Calu3 (cell line): ENCODE data around the gene CSKMT. TPM values are rescaled to one million over a fixed set of nuclear protein-coding genes. Genes with fewer than 3 reads are reported as not detected.
"Not testable (repeated sequence)": the region's sequence is repeated elsewhere in the genome, so short reads cannot be mapped to it uniquely, and the experiment has no call there.

Experiments used
- Bru-seq: library from RNA; stranded (reverse); fragments of 400-500 nt; gene quantifications from one replicate; lab custom pipeline; 2021; lab: Mats Ljungman, UMichigan
- BruChase-seq, 2 experiments: library from RNA; stranded (reverse); fragments of 400-500 nt; gene quantifications; one replicate each; lab custom pipeline; 2021; lab: Mats Ljungman, UMichigan
- BruUV-seq: library from RNA; stranded (reverse); fragments of 400-500 nt; replicated peaks from 2 replicates; lab custom pipeline; 2021; lab: Mats Ljungman, UMichigan
- CTCF ChIA-PET: fragments of 300-600 bp; sonication (Branson Sonifier 250); formaldehyde crosslinking; loops from one replicate; lab custom pipeline; 2022; ENCODE audit warnings: antibody characterized with exemption; lab: Charles Lee
- DNase-seq: peaks from one replicate; pipeline ENCODE4 v3.0.0; 2022
- H3K27ac Mint-ChIP-seq: one replicate; pipeline ENCODE4 v1.8.0; 2022; ENCODE audit warnings: mixed read lengths; ENCODE audit not compliant: unreplicated experiment
- H3K27me3 Mint-ChIP-seq: one replicate; pipeline ENCODE4 v1.8.0; 2022; ENCODE audit warnings: mixed read lengths; ENCODE audit not compliant: unreplicated experiment
- H3K36me3 Mint-ChIP-seq: one replicate; pipeline ENCODE4 v1.8.0; 2022; ENCODE audit warnings: mild to moderate bottlenecking, moderate library complexity, mixed read lengths; ENCODE audit not compliant: insufficient read depth, unreplicated experiment
- H3K4me1 Mint-ChIP-seq: one replicate; pipeline ENCODE4 v1.8.0; 2022; ENCODE audit warnings: mild to moderate bottlenecking, low read depth, mixed read lengths; ENCODE audit not compliant: unreplicated experiment
- H3K4me3 Mint-ChIP-seq: one replicate; pipeline ENCODE4 v1.8.0; 2022; ENCODE audit warnings: mild to moderate bottlenecking, low read depth, moderate library complexity, mixed read lengths; ENCODE audit not compliant: unreplicated experiment
- H3K9me3 Mint-ChIP-seq: one replicate; pipeline ENCODE4 v1.8.0; 2022; ENCODE audit warnings: low read depth, mixed read lengths; ENCODE audit not compliant: unreplicated experiment
- intact Hi-C: fragments of 100-400 bp; cut with micrococcal nuclease; formaldehyde crosslinking; loops from one replicate; pipeline ENCODE4 v1.10.0; 2022; ENCODE audit not compliant: unreplicated experiment
- long read RNA-seq: library from polyadenylated mRNA; stranded (forward); transcript quantifications from one replicate; pipeline ENCODE4 v2.0.0, GENCODE V29; 2022
- total RNA-seq: library from RNA; stranded (reverse); gene quantifications from 2 replicates; pipeline ENCODE4 v1.2.3, GENCODE V29; 2022
- TF ChIP-seq, protein P1 (sequence below): fragments of 200-600 bp; IDR thresholded peaks from one replicate; pipeline ENCODE4 v1.8.0; 2022; ENCODE audit warnings: antibody characterized with exemption; ENCODE audit not compliant: unreplicated experiment

The CSKMT gene
- total RNA-seq, result 17.7 and 23.1 TPM in 2 replicates
- Bru-seq, nascent RNA, result percentile 64 among the genes with signal in this experiment
- percentile 47 among the genes with signal in this experiment for BruChase-seq, experiment 1, labeled RNA remaining after a 6-hour chase
- BruChase-seq, experiment 2, labeled RNA remaining after a 2-hour chase, result percentile 45 among the genes with signal in this experiment
- long read RNA-seq, transcript CSKMT-204 (1 exons, 376 nt), result minor isoform, 6 of 120 reads
- long read RNA-seq, transcript CSKMT-202 (2 exons, 2,870 nt), result major isoform, 107 of 120 reads
- long read RNA-seq, partial matches to known transcripts, result 0 of 120 reads
- long read RNA-seq, other reads (novel, unspliced or antisense), result 4 of 120 reads

GRCh38 chr11:62665075-62665598 is at the start of gene CSKMT, which contains the start of gene C11orf98:
CSKMT (plus strand) TSS chr11:62665312; CDS start chr11:62665880, 568 bp downstream.
C11orf98 (minus strand) TSS chr11:62665210; CDS start chr11:62665169, 41 bp downstream.
- BruUV-seq, result TSS peak; percentile 92
- TF ChIP-seq, protein P1, sequence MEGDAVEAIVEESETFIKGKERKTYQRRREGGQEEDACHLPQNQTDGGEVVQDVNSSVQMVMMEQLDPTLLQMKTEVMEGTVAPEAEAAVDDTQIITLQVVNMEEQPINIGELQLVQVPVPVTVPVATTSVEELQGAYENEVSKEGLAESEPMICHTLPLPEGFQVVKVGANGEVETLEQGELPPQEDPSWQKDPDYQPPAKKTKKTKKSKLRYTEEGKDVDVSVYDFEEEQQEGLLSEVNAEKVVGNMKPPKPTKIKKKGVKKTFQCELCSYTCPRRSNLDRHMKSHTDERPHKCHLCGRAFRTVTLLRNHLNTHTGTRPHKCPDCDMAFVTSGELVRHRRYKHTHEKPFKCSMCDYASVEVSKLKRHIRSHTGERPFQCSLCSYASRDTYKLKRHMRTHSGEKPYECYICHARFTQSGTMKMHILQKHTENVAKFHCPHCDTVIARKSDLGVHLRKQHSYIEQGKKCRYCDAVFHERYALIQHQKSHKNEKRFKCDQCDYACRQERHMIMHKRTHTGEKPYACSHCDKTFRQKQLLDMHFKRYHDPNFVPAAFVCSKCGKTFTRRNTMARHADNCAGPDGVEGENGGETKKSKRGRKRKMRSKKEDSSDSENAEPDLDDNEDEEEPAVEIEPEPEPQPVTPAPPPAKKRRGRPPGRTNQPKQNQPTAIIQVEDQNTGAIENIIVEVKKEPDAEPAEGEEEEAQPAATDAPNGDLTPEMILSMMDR, result no peak
- intact Hi-C loops, result no loop called here
- CTCF ChIA-PET, result interaction anchor here (0.6 to 2.0 kb wide), 8 partner anchors 10 to 555 kb away, joined by 3 to 6 read pairs (median 3); partner anchors contain the start of genes EEF1G, INTS5, MTA2 and TUT1
- H3K9me3 Mint-ChIP-seq, result no peaks in the 10 kb centered on the region
- H3K36me3 Mint-ChIP-seq, result peaks cover 67% of the 10 kb centered on the region
- DNase-seq, result peak; percentile 96
- H3K4me3 Mint-ChIP-seq, result peak within 1 kb of the TSS; percentile 91
- H3K27ac Mint-ChIP-seq, result peak within 1 kb of the TSS; percentile 99
- peaks cover 9% of the 10 kb centered on the region for H3K4me1 Mint-ChIP-seq
- no peaks in the 10 kb centered on the region for H3K27me3 Mint-ChIP-seq

GRCh38 chr11:62615521-62615920 is 49.6 kb upstream of the CSKMT start:
- TF ChIP-seq, protein P1, result no peak
- Mint-ChIP-seq H3K4me1 (peaks cover 25% of the 10 kb centered on the region), H3K27me3 (no peaks in the 10 kb centered on the region), H3K9me3 (no peaks in the 10 kb centered on the region), H3K36me3 (peaks cover 46% of the 10 kb centered on the region), H3K4me3 (no peak overlapping the region), H3K27ac (no peak overlapping the region)
- BruUV-seq, result no TSS peak
- intact Hi-C loops, result no loop called here
- CTCF ChIA-PET, result no interaction called here
- no peak for DNase-seq

DNA sequence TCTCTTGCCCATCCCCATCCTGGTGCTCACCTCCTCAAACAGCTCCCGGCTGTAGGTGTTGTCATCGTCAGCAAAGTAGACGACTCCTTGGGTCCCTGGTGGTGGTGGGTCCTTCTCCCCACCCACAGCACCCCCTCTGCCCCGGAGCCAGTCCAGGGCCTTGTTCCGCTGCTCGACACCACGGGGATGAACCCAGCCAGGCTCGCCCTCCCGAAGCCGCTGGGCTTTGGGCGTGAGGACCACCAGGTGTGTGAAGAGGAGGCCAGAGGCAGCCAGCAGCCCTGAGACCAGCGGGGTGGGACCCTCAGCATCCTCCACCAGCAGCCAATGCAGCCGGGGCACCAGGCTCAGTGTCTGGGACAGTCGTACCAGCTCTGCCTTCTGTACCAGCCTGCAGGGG is 48.2 kb upstream of the CSKMT start:
- Mint-ChIP-seq H3K4me1 (peaks cover 29% of the 10 kb centered on the region), H3K36me3 (peaks cover 45% of the 10 kb centered on the region)
- BruUV-seq, intact Hi-C loops, CTCF ChIA-PET, H3K4me3 Mint-ChIP-seq, DNase-seq, H3K9me3 Mint-ChIP-seq, H3K27ac Mint-ChIP-seq, H3K27me3 Mint-ChIP-seq: not testable (repeated sequence)

GRCh38 chr11:62621027-62621566 is 44.0 kb upstream of the CSKMT start:
- Mint-ChIP-seq H3K9me3 (no peaks in the 10 kb centered on the region), H3K27me3 (no peaks in the 10 kb centered on the region)
- CTCF ChIA-PET, result interaction anchor here (0.6 to 2.1 kb wide), 4 partner anchors 9 to 226 kb away, joined by 3 to 5 read pairs (median 3); no protein-coding TSS in a partner anchor

More at GRCh38 chr11:62621027-62621566, 44.0 kb upstream of the CSKMT start:
- no peak for DNase-seq
- H3K36me3 Mint-ChIP-seq, result peaks cover 66% of the 10 kb centered on the region
- intact Hi-C loops, result no loop called here
- H3K4me3 Mint-ChIP-seq, result peak overlapping the region; percentile 90
- H3K27ac Mint-ChIP-seq, result peak overlapping the region; percentile 95
- TF ChIP-seq, protein P1, result no peak
- H3K4me1 Mint-ChIP-seq, result peaks cover 18% of the 10 kb centered on the region
- BruUV-seq, result TSS peak; percentile 53
